Measurements from ENCODE around the gene TREX2. TPM values are rescaled to one million over a fixed set of nuclear protein-coding genes. Genes with fewer than 3 reads are reported as not detected.

TREX2 gene
- total RNA-seq, 1 experiment from 2014 or later = 2.9 TPM

- Histone ChIP-seq H2AFZ (ENCODE audit: low read depth, low read length, poor library complexity, severe bottlenecking) (no peak overlapping the region), H3K27ac (ENCODE audit: low read depth, low read length) (no peak overlapping the region), H4K20me1 (ENCODE audit: insufficient read depth) (no peaks in the 10 kb centered on the region), H3K27me3 (ENCODE audit: insufficient read depth, low read length) (no peaks in the 10 kb centered on the region), H3K4me1 (ENCODE audit: control insufficient read depth in 1 of 2, insufficient read depth in 2 of 2, low read length in 2 of 2) (peaks cover 0 to 2% of the 10 kb centered on the region in 2 experiments; a peak in 1 of 4 replicates), H3K36me3 (ENCODE audit: control insufficient read depth in 1 of 2, insufficient read depth in 2 of 2, low read length in 2 of 2) (no peaks in the 10 kb centered on the region), H3K9me3 (ENCODE audit: control insufficient read depth in 1 of 2, insufficient read depth in 1 of 2, low read depth in 1 of 2, low read length in 2 of 2) (no peaks in the 10 kb centered on the region), H3K4me2 (ENCODE audit: low read length) (no peak overlapping the region), H3K79me2 (ENCODE audit: insufficient read depth, low read length) (no peaks in the 10 kb centered on the region), H3K9ac (ENCODE audit: low read length) (no peak overlapping the region), H3K4me3 (replicated peaks in 1 of 2; ENCODE audit: low read depth in 1 of 2, low read length in 2 of 2) (no peak overlapping the region), H3K9me2 (ENCODE audit: insufficient read depth) (no peaks in the 10 kb centered on the region)
- intact Hi-C loops (cut with micrococcal nuclease) = no loop called here
- peak; percentile 6 to 30 (median 24); a peak in 3 of 6 replicates for TF ChIP-seq CTCF (IDR thresholded peaks at IDR 0.05 in 2 of 3, conservative IDR thresholded peaks at IDR 0.05 in 1 of 3; ENCODE audit: borderline replicate concordance in 1 of 3, insufficient read depth in 1 of 3, low read depth in 2 of 3, low read length in 2 of 3)
- TF ChIP-seq RAD21 (IDR thresholded peaks at IDR 0.05; ENCODE audit: low read depth) = peak; percentile 44
- no peak for TF ChIP-seq SP1 (IDR thresholded peaks at IDR 0.05; ENCODE audit: low read depth)
- TF ChIP-seq ATF3 (IDR thresholded peaks at IDR 0.05) = no peak
- no TSS peak for BruUV-seq (replicated peaks)
- CTCF ChIA-PET = no interaction called here
- DNase-seq (ENCODE audit: low read depth, low spot score) (no peak), ATAC-seq (peak; percentile 53; the same call in 1 of the 2 replicates)
- RAD21 ChIA-PET (ENCODE audit: low non-redundant PET in 1 of 2, low total read pairs in 2 of 2, uncharacterized antibody in 2 of 2, unreplicated experiment in 2 of 2) = no interaction called here
- POLR2A ChIA-PET = no interaction called here
Observed at GRCh38 chrX:153438532-153438931, 7.3 kb downstream of the TREX2 start.

- RAD21 ChIA-PET (ENCODE audit: low non-redundant PET in 1 of 2, low total read pairs in 2 of 2, uncharacterized antibody in 2 of 2, unreplicated experiment in 2 of 2) = no interaction called here
- no peak overlapping the region for H2AFZ ChIP-seq (ENCODE audit: low read depth, low read length, poor library complexity, severe bottlenecking)
- DNase-seq (ENCODE audit: low read depth, low spot score) (no peak), ATAC-seq (no peak)
- no peaks in the 10 kb centered on the region for H3K4me1 ChIP-seq (ENCODE audit: control insufficient read depth in 1 of 2, insufficient read depth in 2 of 2, low read length in 2 of 2)
- no peaks in the 10 kb centered on the region for H3K9me3 ChIP-seq (ENCODE audit: control insufficient read depth in 1 of 2, insufficient read depth in 1 of 2, low read depth in 1 of 2, low read length in 2 of 2)
- BruUV-seq (replicated peaks) = no TSS peak
- H3K4me2 ChIP-seq (ENCODE audit: low read length) = no peak overlapping the region
- H3K9me2 ChIP-seq (ENCODE audit: insufficient read depth) = no peaks in the 10 kb centered on the region
- H3K36me3 ChIP-seq (ENCODE audit: control insufficient read depth in 1 of 2, insufficient read depth in 2 of 2, low read length in 2 of 2) = no peaks in the 10 kb centered on the region
- no peaks in the 10 kb centered on the region for H3K79me2 ChIP-seq (ENCODE audit: insufficient read depth, low read length)
- no peak for TF ChIP-seq ZBTB33 (IDR thresholded peaks at IDR 0.05; ENCODE audit: extremely low read depth, insufficient replicate concordance, low read length)
- TF ChIP-seq YY1 (IDR thresholded peaks at IDR 0.05; ENCODE audit: extremely low read depth, insufficient replicate concordance, low read depth, low read length) = no peak
- TF ChIP-seq MAX (IDR thresholded peaks at IDR 0.05) = no peak
- no peak for TF ChIP-seq ATF3 (IDR thresholded peaks at IDR 0.05)
- no peak for TF ChIP-seq EGR1 (IDR thresholded peaks at IDR 0.05; ENCODE audit: low read depth)
- no peak overlapping the region for H3K4me3 ChIP-seq (replicated peaks in 1 of 2; ENCODE audit: low read depth in 1 of 2, low read length in 2 of 2)
- intact Hi-C loops (cut with micrococcal nuclease) = no loop called here
- H4K20me1 ChIP-seq (ENCODE audit: insufficient read depth) = no peaks in the 10 kb centered on the region
- CTCF ChIA-PET = no interaction called here
- no peak overlapping the region for H3K9ac ChIP-seq (ENCODE audit: low read length)
- POLR2A ChIA-PET = no interaction called here
- H3K27me3 ChIP-seq (ENCODE audit: insufficient read depth, low read length) = no peaks in the 10 kb centered on the region
- no peak overlapping the region for H3K27ac ChIP-seq (ENCODE audit: low read depth, low read length)
Observed at GRCh38 chrX:153435845-153436244, 10.0 kb downstream of the TREX2 start.
